CD14-positive monocyte (primary cell): ENCODE data around the gene NTRK3. TPM values are rescaled to one million over a fixed set of nuclear protein-coding genes. Genes with fewer than 3 reads are reported as not detected.

Experiments used
- DNase-seq, 3 donors: peaks; one replicate each; pipeline ENCODE4 v3.0.0-alpha.2; 2011 to 2022
- H2AFZ ChIP-seq: 2 replicates; pipeline ENCODE4 v1.6.0; 2012; ENCODE audit warnings: mild to moderate bottlenecking, low read depth, low read length, inconsistent platforms; ENCODE audit not compliant: insufficient read depth, poor library complexity, severe bottlenecking
- H3K27ac ChIP-seq, 2 donors: 1 replicate in 1 of 2; 2 replicates in 1 of 2; pipeline ENCODE4 v1.5.1; 2012 to 2013; ENCODE audit warnings: low read length in 2 of 2, control low read depth in 1 of 2, inconsistent platforms in 1 of 2, low read depth in 1 of 2, mild to moderate bottlenecking in 1 of 2
- H3K27me3 ChIP-seq, 2 donors: one replicate each; pipeline versions ENCODE4 v1.6.0 to v1.6.1; 2011 to 2013; ENCODE audit warnings: low read length in 2 of 2; ENCODE audit not compliant: control insufficient read depth in 2 of 2, insufficient read depth in 2 of 2
- H3K36me3 ChIP-seq, 2 donors: replicated peaks in 1 of 2; 1 replicate in 1 of 2; 2 replicates in 1 of 2; pipeline versions ENCODE4 v1.5.1 to v1.6.1; 2012 to 2013; ENCODE audit warnings: low read length in 2 of 2, control low read depth in 1 of 2, inconsistent platforms in 1 of 2, mild to moderate bottlenecking in 1 of 2; ENCODE audit not compliant: insufficient read depth in 2 of 2, control insufficient read depth in 1 of 2
- H3K4me1 ChIP-seq, 2 donors: 1 replicate in 1 of 2; 2 replicates in 1 of 2; pipeline versions ENCODE4 v1.5.1 to v1.6.1; 2012 to 2013; ENCODE audit warnings: low read length in 2 of 2, control low read depth in 1 of 2, inconsistent platforms in 1 of 2, mild to moderate bottlenecking in 1 of 2, moderate library complexity in 1 of 2; ENCODE audit not compliant: insufficient read depth in 2 of 2, control insufficient read depth in 1 of 2
- H3K4me2 ChIP-seq: replicated peaks from 2 replicates; pipeline ENCODE3; 2012; ENCODE audit warnings: low read length, moderate library complexity, mild to moderate bottlenecking; ENCODE audit not compliant: poor library complexity, severe bottlenecking; ENCODE audit errors: extremely low read depth
- H3K4me3 ChIP-seq, 3 experiments: fragments of 200-600 bp in 1 of 3; sonication (generic) in 1 of 3; replicated peaks in 1 of 3; 1 replicate in 2 of 3; 2 replicates in 1 of 3; pipeline ENCODE4 v1.5.1; 2011 to 2013; ENCODE audit warnings: low read length in 3 of 3, mild to moderate bottlenecking in 3 of 3, control low read depth in 2 of 3, low read depth in 2 of 3, inconsistent platforms in 1 of 3, moderate library complexity in 1 of 3
- H3K79me2 ChIP-seq: 2 replicates; pipeline ENCODE4 v1.6.0; 2012; ENCODE audit warnings: mild to moderate bottlenecking, control low read depth, inconsistent platforms, low read length, moderate library complexity; ENCODE audit not compliant: insufficient read depth
- H3K9ac ChIP-seq: 2 replicates; pipeline ENCODE4 v1.6.0; 2017; ENCODE audit warnings: low read length, mild to moderate bottlenecking; ENCODE audit not compliant: insufficient read depth, poor library complexity, severe bottlenecking
- H3K9me3 ChIP-seq, 2 donors: replicated peaks in 1 of 2; 1 replicate in 1 of 2; 2 replicates in 1 of 2; pipeline versions ENCODE4 v1.5.1 to v1.6.1; 2012 to 2013; ENCODE audit warnings: low read length in 2 of 2, control low read depth in 1 of 2; ENCODE audit not compliant: control insufficient read depth in 1 of 2, insufficient read depth in 1 of 2
- H4K20me1 ChIP-seq: 2 replicates; pipeline ENCODE4 v1.6.0; 2012; ENCODE audit warnings: mild to moderate bottlenecking, low read length, control low read depth, moderate library complexity; ENCODE audit not compliant: insufficient read depth
- H3K27ac Mint-ChIP-seq, 7 donors: one replicate each; pipeline ENCODE4 v1.8.0; 2020; ENCODE audit warnings: mild to moderate bottlenecking in 7 of 7, mixed read lengths in 7 of 7, moderate library complexity in 6 of 7, inconsistent platforms in 2 of 7
- H3K27me3 Mint-ChIP-seq, 3 donors: one replicate each; pipeline ENCODE4 v1.8.0; 2021 to 2022; ENCODE audit warnings: low read depth in 3 of 3, mild to moderate bottlenecking in 3 of 3, mixed read lengths in 3 of 3, moderate library complexity in 3 of 3, inconsistent platforms in 1 of 3
- H3K36me3 Mint-ChIP-seq, 2 donors: one replicate each; pipeline ENCODE4 v1.8.0; 2020; ENCODE audit warnings: mixed read lengths in 2 of 2, inconsistent platforms in 1 of 2, mild to moderate bottlenecking in 1 of 2
- H3K4me1 Mint-ChIP-seq: one replicate; pipeline ENCODE4 v1.8.0; 2020; ENCODE audit warnings: mild to moderate bottlenecking, mixed read lengths
- H3K4me3 Mint-ChIP-seq, 2 donors: one replicate each; pipeline ENCODE4 v1.8.0; 2020; ENCODE audit warnings: mild to moderate bottlenecking in 2 of 2, mixed read lengths in 2 of 2, moderate library complexity in 1 of 2
- H3K9me3 Mint-ChIP-seq, 7 donors: one replicate each; pipeline ENCODE4 v1.8.0; 2020 to 2022; ENCODE audit warnings: mixed read lengths in 7 of 7, mild to moderate bottlenecking in 6 of 7, moderate library complexity in 6 of 7, inconsistent platforms in 2 of 7
- CTCF ChIP-seq: fragments of 200-600 bp; IDR thresholded peaks from one replicate; pipeline ENCODE4 v1.8.0; 2022; ENCODE audit warnings: antibody characterized with exemption, mild to moderate bottlenecking
- WGBS: methylation state at CpG from one replicate; pipeline ENCODE4 v1.1.5; 2013; ENCODE audit warnings: missing lambda C conversion rate; ENCODE audit not compliant: insufficient coverage; 5-methylcytosine and 5-hydroxymethylcytosine counted together
- intact Hi-C, 2 donors: fragments of 100-400 bp; cut with micrococcal nuclease; formaldehyde crosslinking; loops; one replicate each; pipeline versions ENCODE4 v1.15.0 to v1.15.1; 2023
- polyA plus RNA-seq, 3 donors: library from polyadenylated mRNA; depleted of rRNA in 1 of 3; unstranded in 2 of 3; stranded (reverse) in 1 of 3; fragments of 300-500 nt in 2 of 3; fragments of >200 nt in 1 of 3; fragmentation: Illumina TruSeq in 2 of 3; gene quantifications; 1 replicate in 2 of 3; 2 replicates in 1 of 3; pipeline ENCODE4 v1.2.3, GENCODE V29; 2012 to 2021

Gene NTRK3
- polyA plus RNA-seq, 3 donors: not detected

- Histone ChIP-seq H3K4me1 (peaks cover 0 to 8% of the 10 kb centered on the region in 2 donors), H4K20me1 (no peaks in the 10 kb centered on the region), H3K4me2 (no peak overlapping the region), H2AFZ (no peak overlapping the region), H3K27ac (no peak overlapping the region), H3K9ac (no peak overlapping the region), H3K9me3 (no peaks in the 10 kb centered on the region), H3K4me3 (no peak overlapping the region), H3K79me2 (no peaks in the 10 kb centered on the region), H3K27me3 (no peaks in the 10 kb centered on the region), H3K36me3 (no peaks in the 10 kb centered on the region)
- Mint-ChIP-seq H3K27ac (no peak overlapping the region), H3K27me3 (peaks cover 0 to 1% (median 0%) of the 10 kb centered on the region in 3 donors), H3K36me3 (no peaks in the 10 kb centered on the region), H3K4me3 (no peak overlapping the region), H3K9me3 (peaks cover 0 to 3% (median 0%) of the 10 kb centered on the region in 7 donors), H3K4me1 (peaks cover 10% of the 10 kb centered on the region)
- 96% methylated on average over 6 of the region's 9 CpGs for WGBS
- no peak for DNase-seq
- intact Hi-C loops: no loop called here
- no peak for TF ChIP-seq CTCF
Observed at GRCh38 chr15:88015228-88015860, 241.2 kb downstream of the NTRK3 start.

GRCh38 chr15:88014454-88015160 lies 241.9 kb downstream of the NTRK3 start:
- intact Hi-C loops: no loop called here
- no peak overlapping the region for H3K4me3 Mint-ChIP-seq
- peaks cover 0 to 1% (median 0%) of the 10 kb centered on the region in 3 donors for H3K27me3 Mint-ChIP-seq

More at GRCh38 chr15:88014454-88015160, 241.9 kb downstream of the NTRK3 start:
- H3K27me3 ChIP-seq: no peaks in the 10 kb centered on the region
- no peak overlapping the region for H3K27ac ChIP-seq
- peaks cover 0 to 8% of the 10 kb centered on the region in 2 donors for H3K4me1 ChIP-seq
- no peak for TF ChIP-seq CTCF
- peaks cover 10% of the 10 kb centered on the region for H3K4me1 Mint-ChIP-seq
- H3K9me3 Mint-ChIP-seq: peaks cover 0 to 2% (median 0%) of the 10 kb centered on the region in 7 donors
- H3K9ac ChIP-seq: no peak overlapping the region
- H3K36me3 Mint-ChIP-seq: no peaks in the 10 kb centered on the region
- H3K4me2 ChIP-seq: no peak overlapping the region
- no peaks in the 10 kb centered on the region for H3K79me2 ChIP-seq
- no peak overlapping the region for H3K27ac Mint-ChIP-seq
- no peak overlapping the region for H3K4me3 ChIP-seq
- 96% methylated on average over 4 of the region's 9 CpGs for WGBS
- no peak overlapping the region for H2AFZ ChIP-seq
- no peaks in the 10 kb centered on the region for H4K20me1 ChIP-seq
- no peak for DNase-seq
- H3K36me3 ChIP-seq: no peaks in the 10 kb centered on the region
- H3K9me3 ChIP-seq: no peaks in the 10 kb centered on the region
